GM20431 (cell line): ENCODE results near the gene GAS2L2.

Source experiments
- in situ Hi-C: fragments of 300-500 bp; cut with MseI, MboI; formaldehyde crosslinking; loops from one replicate; pipeline ENCODE4 v1.15.0; 2020; ENCODE audit warnings: low sequenced_read_pairs; ENCODE audit not compliant: unreplicated experiment

Gene GAS2L2

GRCh38 chr17:35752945-35753764 lies at the start of gene GAS2L2:
Gene GAS2L2 (minus strand): TSS chr17:35753239. CDS start chr17:35752850, 389 bp downstream.
- in situ Hi-C loops, result no loop called here

GRCh38 chr17:35801583-35802224 lies 48.7 kb upstream of the GAS2L2 start:
- in situ Hi-C loops, result no loop called here

GRCh38 chr17:35799942-35800341 lies 46.9 kb upstream of the GAS2L2 start:
- in situ Hi-C loops, result no loop called here

GRCh38 chr17:35797918-35798317 lies 44.9 kb upstream of the GAS2L2 start:
- in situ Hi-C loops, result no loop called here

GRCh38 chr17:35797370-35797769 lies 44.3 kb upstream of the GAS2L2 start:
- in situ Hi-C loops, result no loop called here

- in situ Hi-C loops, result no loop called here
These were observed 43.9 kb upstream of the GAS2L2 start for GRCh38 chr17:35796942-35797341.

GRCh38 chr17:35795871-35796265 lies 42.8 kb upstream of the GAS2L2 start:
- in situ Hi-C loops, result no loop called here

- in situ Hi-C loops, result no loop called here
These were observed 42.2 kb upstream of the GAS2L2 start, which contains the start of gene MMP28 for GRCh38 chr17:35795007-35795870. Gene MMP28 (minus strand): TSS chr17:35795641. CDS start chr17:35795377, 264 bp downstream.

- in situ Hi-C loops, result no loop called here
These were observed 40.2 kb upstream of the GAS2L2 start for GRCh38 chr17:35793257-35793656.

GRCh38 chr17:35791681-35792350 lies 38.8 kb upstream of the GAS2L2 start:
- in situ Hi-C loops, result no loop called here

GRCh38 chr17:35790841-35791240 lies 37.8 kb upstream of the GAS2L2 start:
- in situ Hi-C loops, result no loop called here

- in situ Hi-C loops, result no loop called here
These were observed 35.7 kb upstream of the GAS2L2 start for GRCh38 chr17:35788477-35789368.

- in situ Hi-C loops, result no loop called here
These were observed 33.9 kb upstream of the GAS2L2 start for GRCh38 chr17:35786941-35787432.

- in situ Hi-C loops, result no loop called here
These were observed 31.9 kb upstream of the GAS2L2 start for GRCh38 chr17:35784895-35785294.

- in situ Hi-C loops, result no loop called here
These were observed 27.9 kb upstream of the GAS2L2 start for GRCh38 chr17:35780950-35781349.

GRCh38 chr17:35778641-35779196 lies 25.7 kb upstream of the GAS2L2 start:
- in situ Hi-C loops, result no loop called here

- in situ Hi-C loops, result no loop called here
These were observed 22.5 kb upstream of the GAS2L2 start for GRCh38 chr17:35775583-35775982.

GRCh38 chr17:35775039-35775438 lies 22.0 kb upstream of the GAS2L2 start:
- in situ Hi-C loops, result no loop called here

GRCh38 chr17:35774499-35774898 lies 21.5 kb upstream of the GAS2L2 start:
- in situ Hi-C loops, result no loop called here
